G401.6 (cell line): ENCODE data around the gene QKI.
"Not testable (repeated sequence)": the region's sequence is repeated elsewhere in the genome, so short reads cannot be mapped to it uniquely, and the experiment has no call there.

Source experiments
- FAIRE-seq: peaks from 2 replicates; lab custom pipeline; 2012; peaks lifted over from hg19 to GRCh38; lab: Jason Lieb, UNC

Gene QKI

GRCh38 chr6:163414946-163415619 is 565 bp downstream of the QKI start:
- no peak for FAIRE-seq

- FAIRE-seq: peak; percentile 6
Measured at GRCh38 chr6:163415620-163416556, 1.4 kb downstream of the QKI start.

DNA sequence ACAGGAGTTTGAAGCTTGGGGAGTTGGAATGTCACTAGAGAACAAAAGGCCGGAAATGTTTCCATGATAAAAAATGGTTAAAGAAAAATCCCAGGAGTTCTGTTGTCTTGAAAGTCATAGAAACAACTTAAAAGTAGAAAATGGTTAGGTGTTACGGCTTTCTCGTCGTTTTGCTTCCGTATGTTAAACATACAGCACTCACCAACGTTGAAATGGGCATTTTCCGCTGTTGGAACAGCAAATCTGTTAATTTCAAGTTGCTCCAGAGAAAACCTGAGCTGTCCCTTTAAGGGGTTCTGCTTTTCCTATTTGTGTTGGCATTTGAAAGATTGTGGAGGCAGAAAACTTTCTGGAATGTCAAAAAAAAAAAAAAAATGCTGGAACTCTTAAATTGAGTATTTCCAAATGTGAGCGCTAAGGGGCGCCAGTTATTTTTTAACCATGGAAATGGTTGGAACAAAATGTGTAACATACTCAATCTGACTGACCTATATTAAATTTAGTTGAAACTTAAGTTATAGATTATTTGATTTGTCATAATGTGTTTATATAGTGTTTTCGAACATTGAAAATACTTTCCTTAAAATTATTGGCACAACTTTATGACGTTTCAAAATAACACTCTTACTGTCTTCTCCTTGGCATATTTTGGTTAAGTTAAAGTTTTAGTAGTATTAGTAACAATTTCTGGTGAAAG is 2.2 kb downstream of the QKI start:
- peak; percentile 100 for FAIRE-seq

GRCh38 chr6:163417595-163417994 is 3.1 kb downstream of the QKI start:
- FAIRE-seq: no peak

DNA sequence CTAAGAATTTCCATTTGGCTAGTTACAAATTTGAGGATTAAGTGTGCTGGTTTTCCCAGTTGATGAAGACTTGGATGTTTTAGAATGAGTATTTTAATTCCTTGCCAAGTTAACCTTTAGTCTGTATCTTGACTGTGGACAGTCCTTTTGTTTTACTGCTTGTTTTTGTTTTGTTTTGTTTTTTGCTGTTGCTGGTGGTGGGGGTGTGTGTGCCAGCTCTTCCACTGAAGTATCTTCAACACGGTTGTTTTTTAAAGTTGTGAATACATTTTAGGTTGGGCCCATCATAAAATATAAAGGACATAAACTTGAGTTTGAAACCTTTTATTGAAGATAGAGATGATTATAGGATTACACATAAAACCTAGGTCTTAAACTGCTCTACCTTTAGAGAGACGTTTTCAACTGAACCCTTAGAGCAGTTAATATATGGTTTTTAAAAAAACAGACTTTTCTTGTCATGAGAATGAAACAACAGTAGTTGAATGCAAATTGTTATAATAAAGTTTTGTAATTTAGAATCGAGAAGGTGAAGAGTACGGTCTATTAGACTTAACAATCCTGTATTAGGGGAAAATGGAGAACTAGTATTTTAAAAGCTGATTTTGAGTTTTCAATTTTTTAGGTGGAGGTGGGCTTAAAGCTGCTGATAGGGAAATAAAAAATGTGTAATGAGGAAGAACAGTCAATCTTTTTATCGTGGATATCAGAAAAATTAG is 4.0 kb downstream of the QKI start:
- FAIRE-seq: peak; percentile 36

- FAIRE-seq: no peak
Measured at GRCh38 chr6:163419413-163420288, 5.1 kb downstream of the QKI start.

DNA sequence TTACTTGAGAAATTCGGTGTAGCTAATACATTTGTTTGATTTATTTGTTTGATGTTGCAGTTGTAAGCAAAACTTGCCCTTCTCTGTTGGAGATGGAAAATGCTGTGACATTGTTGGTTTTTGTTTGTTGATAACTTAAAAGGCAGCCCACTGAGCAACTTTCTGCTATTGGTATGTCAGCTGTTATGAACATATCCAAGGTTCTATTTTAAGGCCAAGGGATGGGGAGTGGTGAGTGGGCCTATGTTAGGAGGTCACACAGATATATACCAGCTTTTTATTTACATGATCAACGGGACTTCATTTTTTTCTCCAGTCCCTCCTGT is 5.7 kb downstream of the QKI start:
- no peak for FAIRE-seq

DNA sequence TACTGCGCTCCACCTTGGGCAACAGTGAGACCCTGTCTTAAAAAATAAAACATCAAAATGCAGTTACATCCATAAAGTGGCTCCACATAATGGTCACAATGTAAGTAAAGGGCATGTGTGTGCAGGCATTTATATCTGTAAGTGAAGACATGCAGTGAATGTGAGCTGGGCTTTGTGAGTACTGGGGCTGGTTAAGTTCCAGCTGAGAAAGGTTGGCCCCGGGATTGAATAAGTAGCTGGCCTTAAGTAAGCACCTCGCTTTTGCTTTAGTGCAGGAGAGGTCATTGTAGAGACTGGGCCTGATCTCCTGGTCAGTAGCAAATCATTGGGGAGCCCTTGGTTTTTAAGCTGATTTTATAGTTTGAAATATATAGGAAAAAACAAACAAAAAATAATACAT is 8.0 kb downstream of the QKI start:
- FAIRE-seq: no peak

- FAIRE-seq: no peak
Measured at GRCh38 chr6:163423696-163424095, 9.2 kb downstream of the QKI start.

DNA sequence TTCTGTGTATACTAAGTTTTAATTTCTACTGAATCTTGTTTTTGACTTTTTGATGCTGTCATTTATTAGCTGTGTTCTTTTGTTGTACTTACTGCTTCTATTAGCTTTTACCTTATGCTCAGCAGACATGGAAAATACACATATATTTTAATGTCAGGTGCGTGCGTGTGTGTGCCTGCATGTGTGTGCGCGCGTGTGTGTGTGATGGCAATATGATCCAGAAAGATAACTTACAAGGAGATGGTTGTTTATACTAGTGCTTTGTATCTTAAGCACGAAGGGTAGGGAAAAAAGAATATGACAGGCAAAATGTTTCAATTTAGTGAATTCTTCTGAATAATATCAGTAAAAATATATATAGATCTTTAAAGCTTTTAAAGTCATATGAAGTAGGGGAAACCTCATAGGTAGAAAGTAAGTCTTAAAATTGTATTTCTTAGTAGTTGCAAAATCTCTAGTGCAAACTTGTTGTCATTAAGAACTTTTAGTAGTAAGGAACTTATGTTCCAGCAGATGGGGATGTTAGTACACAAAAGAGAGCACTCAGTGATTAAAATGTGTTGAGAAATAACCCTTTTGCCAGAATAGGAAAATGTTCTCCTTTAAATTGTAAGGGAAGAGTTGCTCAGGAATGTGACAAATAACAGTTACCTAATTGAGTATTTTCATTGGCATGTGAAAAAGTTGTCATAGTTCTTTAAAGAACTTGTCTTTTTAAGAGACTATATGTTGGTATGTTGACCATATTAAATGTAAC is 13.2 kb downstream of the QKI start:
- FAIRE-seq: peak; percentile 94

DNA sequence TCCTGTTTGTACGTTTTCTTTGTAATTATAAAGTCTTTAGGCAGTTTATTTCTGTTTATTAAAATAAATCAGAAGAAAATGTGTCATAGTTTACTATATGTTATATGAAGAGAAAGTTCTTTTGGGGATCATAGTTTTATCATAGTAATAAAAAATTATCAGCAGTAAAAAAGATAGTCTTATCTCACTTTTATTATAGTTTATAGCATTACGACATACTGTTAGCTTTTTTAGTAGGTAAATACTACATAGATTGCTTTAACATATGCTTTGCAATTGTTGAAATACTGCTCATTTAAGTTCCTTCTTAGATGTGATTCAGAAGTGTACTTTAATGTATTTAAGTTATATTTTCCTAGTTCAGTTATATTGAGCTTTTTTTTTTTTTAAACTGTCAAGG is 13.9 kb downstream of the QKI start:
- FAIRE-seq: no peak

- no peak for FAIRE-seq
Measured at GRCh38 chr6:163429858-163430448, 15.4 kb downstream of the QKI start.

DNA sequence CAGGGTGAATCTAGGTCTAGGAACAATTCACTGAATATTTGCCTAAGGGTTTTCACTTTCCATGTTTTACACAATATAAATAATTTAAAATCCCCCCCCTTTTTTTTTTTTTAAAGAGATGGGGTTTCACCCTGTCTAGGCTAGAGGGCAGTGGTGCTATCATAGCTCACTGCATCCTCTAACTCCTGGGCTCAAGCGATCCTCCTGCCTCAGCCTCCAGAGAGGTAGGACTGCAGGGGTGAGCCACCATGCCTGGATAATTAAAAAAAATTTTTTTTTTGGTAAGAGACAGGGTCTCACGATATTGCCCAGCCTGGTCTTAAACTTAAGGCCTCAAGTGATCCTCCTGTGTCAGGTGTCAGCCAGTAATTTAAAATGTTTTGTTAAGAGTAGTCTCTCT is 17.8 kb downstream of the QKI start:
- FAIRE-seq: no peak

- not testable (repeated sequence) for FAIRE-seq
Measured at GRCh38 chr6:163433486-163433885, 19.0 kb downstream of the QKI start.

DNA sequence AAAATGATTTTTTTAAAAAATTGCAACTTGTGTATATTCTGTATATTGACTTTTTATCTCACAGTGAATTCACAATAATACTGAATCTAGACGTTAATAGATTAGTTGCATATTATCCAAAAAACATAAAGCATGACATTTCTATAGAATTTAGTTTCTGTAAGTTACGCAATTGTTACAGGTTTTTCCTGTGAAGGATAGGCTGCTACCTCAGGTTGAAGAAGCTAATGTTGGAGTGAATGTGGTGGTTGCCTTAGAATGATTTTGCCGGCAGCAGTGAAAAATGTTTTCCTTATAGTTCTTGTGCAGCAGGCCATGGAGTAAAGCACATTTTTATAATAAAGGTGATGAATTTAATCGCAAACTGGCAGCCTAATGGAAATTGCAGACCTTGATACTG is 20.5 kb downstream of the QKI start:
- FAIRE-seq: no peak

DNA sequence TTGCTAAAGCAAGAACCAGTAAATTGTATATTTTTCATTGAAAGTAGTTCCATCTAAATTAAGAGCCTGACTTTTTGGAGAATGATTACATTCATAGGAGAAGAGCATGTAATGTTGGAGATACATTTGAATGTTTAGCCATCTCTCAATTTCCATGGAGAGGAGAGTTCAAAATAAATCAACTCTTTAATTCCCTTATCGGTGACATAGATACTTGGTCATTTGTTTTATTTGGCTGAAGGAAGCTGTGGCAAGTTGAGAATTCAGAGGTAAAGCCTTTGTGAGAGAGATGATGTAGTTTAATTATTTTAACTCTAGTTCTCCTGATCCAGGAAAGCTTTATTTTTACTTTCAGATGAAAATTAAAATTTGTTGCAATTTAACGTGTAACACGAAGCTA is 22.3 kb downstream of the QKI start:
- FAIRE-seq: no peak

DNA sequence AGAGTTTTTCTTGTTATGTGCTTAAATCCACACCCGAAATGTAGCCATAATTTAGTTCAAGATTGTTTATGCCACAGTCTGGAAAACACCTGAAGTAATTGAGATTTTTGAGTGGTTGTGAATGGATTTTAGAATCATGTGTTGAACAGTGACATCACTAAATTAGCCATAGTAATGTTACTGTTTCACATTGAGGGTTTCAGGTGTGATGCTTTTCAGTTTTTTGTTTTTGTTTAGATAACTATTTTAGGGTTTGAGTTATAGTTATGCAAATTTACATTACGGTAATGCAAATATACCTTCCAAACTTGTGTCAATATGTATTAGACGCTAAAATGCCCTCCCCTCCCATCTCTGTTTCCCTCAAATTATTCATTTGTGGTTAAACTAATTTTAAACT is 22.9 kb downstream of the QKI start:
- no peak for FAIRE-seq

DNA sequence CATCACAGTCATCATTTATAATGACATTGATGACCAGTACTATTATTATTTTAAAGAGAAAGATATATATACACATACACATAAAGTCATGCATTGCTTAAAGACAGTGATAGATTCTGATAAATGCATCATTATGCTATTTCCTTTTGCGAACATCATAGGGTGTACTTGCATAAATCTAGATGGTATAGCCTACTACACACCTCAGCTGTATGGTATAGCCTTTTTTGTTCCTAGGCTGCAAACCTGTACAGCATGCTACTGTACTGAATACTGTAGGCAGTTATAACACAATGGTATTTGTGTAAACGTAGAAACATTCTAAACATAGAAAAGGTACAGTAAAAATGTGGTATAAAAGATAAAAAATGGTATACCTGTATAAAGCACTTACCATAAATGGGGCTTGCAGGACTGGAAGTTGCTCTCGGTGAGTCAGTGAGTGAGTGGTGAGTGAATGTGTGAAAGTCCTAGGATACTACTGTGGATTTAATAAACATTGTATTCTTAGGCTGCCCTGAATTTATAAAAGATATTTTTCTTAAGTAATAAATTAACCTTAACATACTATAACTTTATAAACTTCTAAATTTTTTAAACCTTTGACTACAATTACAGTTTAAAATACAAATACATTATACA is 23.9 kb downstream of the QKI start:
- peak; percentile 75 for FAIRE-seq

DNA sequence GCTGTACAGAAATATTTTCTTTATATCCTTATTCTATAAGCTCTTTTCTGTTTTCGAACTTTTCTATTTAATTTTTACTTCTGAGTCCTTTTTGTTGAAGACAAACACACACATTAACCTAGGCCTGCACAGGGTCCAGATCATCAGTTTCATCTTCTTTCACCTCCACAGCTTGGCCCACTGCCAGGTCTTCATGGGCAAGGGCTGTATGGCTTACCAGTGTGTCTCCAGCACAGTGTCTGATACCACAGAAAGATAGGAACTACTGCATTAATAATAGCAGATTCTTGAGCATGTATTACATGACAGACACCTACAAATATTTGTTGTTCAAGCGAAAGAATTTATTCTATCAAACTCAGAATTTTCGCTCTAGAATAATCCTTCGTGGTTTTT is 24.4 kb downstream of the QKI start:
- no peak for FAIRE-seq

DNA sequence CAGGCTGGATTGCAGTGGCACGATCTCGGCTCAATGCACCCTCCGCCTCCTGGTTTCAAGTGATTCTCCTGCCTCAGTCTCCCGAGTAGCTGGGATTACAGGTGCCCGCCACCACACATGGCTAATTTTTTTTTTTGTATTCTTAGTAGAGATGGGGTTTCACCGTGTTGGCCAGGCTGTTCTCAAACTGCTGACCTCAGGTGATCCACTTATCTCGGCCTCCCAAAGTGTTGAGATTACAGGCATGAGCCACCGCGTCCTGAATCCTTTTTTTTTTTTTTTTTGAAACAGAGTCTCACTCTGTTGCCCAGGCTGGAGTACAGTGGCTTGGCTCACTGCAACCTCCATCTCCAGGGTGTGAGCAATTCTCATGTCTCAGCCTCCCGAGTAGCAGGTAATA is 24.9 kb downstream of the QKI start:
- not testable (repeated sequence) for FAIRE-seq
